Activated CD4-positive, alpha-beta T cell treated with anti-CD3 and anti-CD28 coated beads, Interleukin-2, amount 10 ng/mL, durations not matched to agents 24 days and 14 days (primary cell): Measurements from ENCODE around the gene PRKG2. TPM values are rescaled to one million over a fixed set of nuclear protein-coding genes. Genes with fewer than 3 reads are reported as not detected.
A peak's percentile ranks its signal among the peaks of the same experiment; 100 is the strongest.

ENCODE experiments used
- DNase-seq: peaks from one replicate; pipeline ENCODE4 v3.0.0; 2022
- H3K27ac Mint-ChIP-seq: one replicate; pipeline ENCODE4 v1.8.0; 2022; ENCODE audit warnings: mild to moderate bottlenecking, mixed read lengths
- H3K27me3 Mint-ChIP-seq: one replicate; pipeline ENCODE4 v1.8.0; 2022; ENCODE audit warnings: mixed read lengths
- H3K36me3 Mint-ChIP-seq: one replicate; pipeline ENCODE4 v1.8.0; 2022; ENCODE audit warnings: low read depth, mild to moderate bottlenecking, mixed read lengths
- H3K4me1 Mint-ChIP-seq: one replicate; pipeline ENCODE4 v1.8.0; 2021; ENCODE audit warnings: mixed read lengths
- H3K4me3 Mint-ChIP-seq: one replicate; pipeline ENCODE4 v1.8.0; 2022; ENCODE audit warnings: mild to moderate bottlenecking, moderate library complexity, mixed read lengths
- H3K9me3 Mint-ChIP-seq: one replicate; pipeline ENCODE4 v1.8.0; 2021; ENCODE audit warnings: mixed read lengths
- intact Hi-C: fragments of 100-400 bp; cut with micrococcal nuclease; formaldehyde crosslinking; loops from one replicate; pipeline ENCODE4 v1.15.1; 2023
- total RNA-seq: library from RNA; stranded (reverse); gene quantifications from 2 replicates; pipeline ENCODE4 v1.2.3, GENCODE V29; 2022

PRKG2 gene
- total RNA-seq, 1 donor from 2014 or later, result 0.07 TPM

GRCh38 chr4:81081156-81081555 is 133.9 kb downstream of the PRKG2 start:
- no peak for DNase-seq
- Mint-ChIP-seq H3K9me3 (no peaks in the 10 kb centered on the region), H3K4me3 (no peak overlapping the region), H3K4me1 (no peaks in the 10 kb centered on the region), H3K36me3 (no peaks in the 10 kb centered on the region), H3K27me3 (no peaks in the 10 kb centered on the region), H3K27ac (no peak overlapping the region)
- intact Hi-C loops, result no loop called here

GRCh38 chr4:81071013-81071412 is 144.0 kb downstream of the PRKG2 start:
- H3K9me3 Mint-ChIP-seq, result no peaks in the 10 kb centered on the region
- no peaks in the 10 kb centered on the region for H3K36me3 Mint-ChIP-seq
- H3K4me3 Mint-ChIP-seq, result no peak overlapping the region
- H3K27ac Mint-ChIP-seq, result no peak overlapping the region
- H3K4me1 Mint-ChIP-seq, result no peaks in the 10 kb centered on the region
- H3K27me3 Mint-ChIP-seq, result peaks cover 10% of the 10 kb centered on the region
- intact Hi-C loops, result loop anchor here (10.0 kb wide), 1 partner anchor 184 kb away; no protein-coding TSS in a partner anchor
- no peak for DNase-seq

- peak; percentile 86 for DNase-seq
- H3K27ac Mint-ChIP-seq, result no peak overlapping the region
- no peaks in the 10 kb centered on the region for H3K4me1 Mint-ChIP-seq
- H3K4me3 Mint-ChIP-seq, result no peak overlapping the region
- intact Hi-C loops, result loop anchor here (1.0 to 10.0 kb wide), 2 partner anchors 185 to 281 kb away; no protein-coding TSS in a partner anchor
- peaks cover 12% of the 10 kb centered on the region for H3K27me3 Mint-ChIP-seq
- no peaks in the 10 kb centered on the region for H3K9me3 Mint-ChIP-seq
- no peaks in the 10 kb centered on the region for H3K36me3 Mint-ChIP-seq
These were observed 145.2 kb downstream of the PRKG2 start for GRCh38 chr4:81069706-81070331.

GRCh38 chr4:81065446-81065845 is 149.6 kb downstream of the PRKG2 start:
- Mint-ChIP-seq H3K36me3 (no peaks in the 10 kb centered on the region), H3K9me3 (no peaks in the 10 kb centered on the region), H3K27ac (no peak overlapping the region), H3K27me3 (peaks cover 4% of the 10 kb centered on the region), H3K4me1 (no peaks in the 10 kb centered on the region), H3K4me3 (no peak overlapping the region)
- intact Hi-C loops, result no loop called here
- DNase-seq, result no peak

- Mint-ChIP-seq H3K36me3 (no peaks in the 10 kb centered on the region), H3K9me3 (no peaks in the 10 kb centered on the region), H3K27ac (no peak overlapping the region), H3K4me3 (no peak overlapping the region), H3K27me3 (peaks cover 5% of the 10 kb centered on the region), H3K4me1 (no peaks in the 10 kb centered on the region)
- intact Hi-C loops, result no loop called here
- no peak for DNase-seq
These were observed 153.0 kb downstream of the PRKG2 start for GRCh38 chr4:81062001-81062400.

GRCh38 chr4:81061344-81061730 is 153.7 kb downstream of the PRKG2 start:
- no peak for DNase-seq
- H3K4me1 Mint-ChIP-seq, result no peaks in the 10 kb centered on the region
- no peak overlapping the region for H3K27ac Mint-ChIP-seq
- H3K36me3 Mint-ChIP-seq, result no peaks in the 10 kb centered on the region
- peaks cover 7% of the 10 kb centered on the region for H3K27me3 Mint-ChIP-seq
- intact Hi-C loops, result no loop called here
- no peak overlapping the region for H3K4me3 Mint-ChIP-seq
- no peaks in the 10 kb centered on the region for H3K9me3 Mint-ChIP-seq

- DNase-seq, result no peak
- Mint-ChIP-seq H3K27me3 (peaks cover 7% of the 10 kb centered on the region), H3K36me3 (no peaks in the 10 kb centered on the region), H3K9me3 (no peaks in the 10 kb centered on the region), H3K4me3 (no peak overlapping the region), H3K4me1 (no peaks in the 10 kb centered on the region), H3K27ac (no peak overlapping the region)
- intact Hi-C loops, result no loop called here
These were observed 154.3 kb downstream of the PRKG2 start for GRCh38 chr4:81060587-81061343.

GRCh38 chr4:81058621-81059020 is 156.4 kb downstream of the PRKG2 start:
- H3K4me1 Mint-ChIP-seq, result no peaks in the 10 kb centered on the region
- no peaks in the 10 kb centered on the region for H3K36me3 Mint-ChIP-seq
- no peak for DNase-seq
- H3K9me3 Mint-ChIP-seq, result no peaks in the 10 kb centered on the region
- no peak overlapping the region for H3K27ac Mint-ChIP-seq
- intact Hi-C loops, result no loop called here
- peaks cover 8% of the 10 kb centered on the region for H3K27me3 Mint-ChIP-seq
- no peak overlapping the region for H3K4me3 Mint-ChIP-seq

- DNase-seq, result peak; percentile 64
- Mint-ChIP-seq H3K4me3 (no peak overlapping the region), H3K36me3 (no peaks in the 10 kb centered on the region), H3K27ac (no peak overlapping the region), H3K9me3 (no peaks in the 10 kb centered on the region), H3K4me1 (no peaks in the 10 kb centered on the region), H3K27me3 (peaks cover 16% of the 10 kb centered on the region)
- intact Hi-C loops, result loop anchor here (5.0 kb wide), 1 partner anchor 685 kb away; no protein-coding TSS in a partner anchor
These were observed 162.6 kb downstream of the PRKG2 start for GRCh38 chr4:81052119-81053068.

GRCh38 chr4:81049907-81050306 is 165.1 kb downstream of the PRKG2 start:
- intact Hi-C loops, result loop anchor here (5.0 kb wide), 1 partner anchor 683 kb away; no protein-coding TSS in a partner anchor
- no peak overlapping the region for H3K4me3 Mint-ChIP-seq

GRCh38 chr4:81049330-81049729 is 165.7 kb downstream of the PRKG2 start:
- H3K27me3 Mint-ChIP-seq, result peaks cover 13% of the 10 kb centered on the region
- H3K36me3 Mint-ChIP-seq, result no peaks in the 10 kb centered on the region
- no peak overlapping the region for H3K27ac Mint-ChIP-seq
- no peak for DNase-seq
- H3K4me3 Mint-ChIP-seq, result no peak overlapping the region
- intact Hi-C loops, result no loop called here
- H3K4me1 Mint-ChIP-seq, result no peaks in the 10 kb centered on the region
- H3K9me3 Mint-ChIP-seq, result no peaks in the 10 kb centered on the region

More at GRCh38 chr4:81049907-81050306, 165.1 kb downstream of the PRKG2 start:
- H3K27me3 Mint-ChIP-seq, result peaks cover 13% of the 10 kb centered on the region
- no peak for DNase-seq
- no peaks in the 10 kb centered on the region for H3K4me1 Mint-ChIP-seq
- no peaks in the 10 kb centered on the region for H3K9me3 Mint-ChIP-seq
- no peak overlapping the region for H3K27ac Mint-ChIP-seq
- H3K36me3 Mint-ChIP-seq, result no peaks in the 10 kb centered on the region

- H3K27me3 Mint-ChIP-seq, result peaks cover 22% of the 10 kb centered on the region
- no peak overlapping the region for H3K4me3 Mint-ChIP-seq
- H3K27ac Mint-ChIP-seq, result no peak overlapping the region
- H3K36me3 Mint-ChIP-seq, result no peaks in the 10 kb centered on the region
- H3K4me1 Mint-ChIP-seq, result no peaks in the 10 kb centered on the region
- H3K9me3 Mint-ChIP-seq, result no peaks in the 10 kb centered on the region
- no peak for DNase-seq
- intact Hi-C loops, result no loop called here
These were observed 172.2 kb downstream of the PRKG2 start for GRCh38 chr4:81042578-81043365.

GRCh38 chr4:81040012-81040659 is 174.9 kb downstream of the PRKG2 start:
- H3K4me1 Mint-ChIP-seq, result no peaks in the 10 kb centered on the region
- H3K9me3 Mint-ChIP-seq, result no peaks in the 10 kb centered on the region
- peaks cover 22% of the 10 kb centered on the region for H3K27me3 Mint-ChIP-seq
- no peak overlapping the region for H3K4me3 Mint-ChIP-seq
- intact Hi-C loops, result loop anchor here (2.0 kb wide), 1 partner anchor 673 kb away; no protein-coding TSS in a partner anchor
- peak; percentile 58 for DNase-seq
- no peaks in the 10 kb centered on the region for H3K36me3 Mint-ChIP-seq
- no peak overlapping the region for H3K27ac Mint-ChIP-seq
